Kasumi-1 (cell line): ENCODE data around the gene PTGER2.

Experiments
- DNase-seq, 2 experiments: peaks; one replicate each; lab custom pipeline; 2025; lab: John Stamatoyannopoulos, UW

Gene PTGER2

GRCh38 chr14:52313903-52314594, at the start of gene PTGER2:
Gene PTGER2 (plus strand): TSS chr14:52314312. CDS start chr14:52314549, 237 bp downstream.
- peak; percentile 66 to 74 for DNase-seq

GRCh38 chr14:52265253-52265652, 48.9 kb upstream of the PTGER2 start:
- peak; percentile 46 to 49 for DNase-seq

- no peak for DNase-seq
These were observed 47.9 kb upstream of the PTGER2 start for GRCh38 chr14:52266179-52266578.

- DNase-seq, result no peak
These were observed 47.3 kb upstream of the PTGER2 start for GRCh38 chr14:52266782-52267181.

GRCh38 chr14:52267501-52268278, 46.4 kb upstream of the PTGER2 start, which contains the start of gene PTGDR:
Gene PTGDR (plus strand): TSS chr14:52267698. CDS start chr14:52267815, 117 bp downstream.
- no peak for DNase-seq

GRCh38 chr14:52268279-52269061, 45.6 kb upstream of the PTGER2 start:
- DNase-seq, result no peak

- no peak for DNase-seq
These were observed 45.0 kb upstream of the PTGER2 start for GRCh38 chr14:52269100-52269499.

GRCh38 chr14:52269982-52270381, 44.1 kb upstream of the PTGER2 start:
- no peak for DNase-seq

- DNase-seq, result no peak
These were observed 42.6 kb upstream of the PTGER2 start for GRCh38 chr14:52271538-52271937.

GRCh38 chr14:52272375-52272774, 41.7 kb upstream of the PTGER2 start:
- peak; percentile 66 to 85 for DNase-seq

- DNase-seq, result no peak
These were observed 38.7 kb upstream of the PTGER2 start for GRCh38 chr14:52275372-52275771.

- no peak for DNase-seq
These were observed 36.6 kb upstream of the PTGER2 start for GRCh38 chr14:52277552-52277951.

GRCh38 chr14:52279408-52279807, 34.7 kb upstream of the PTGER2 start:
- DNase-seq, result peak; percentile 36 to 55

GRCh38 chr14:52283099-52283498, 31.0 kb upstream of the PTGER2 start:
- no peak for DNase-seq

GRCh38 chr14:52286661-52287649, 27.2 kb upstream of the PTGER2 start:
- no peak for DNase-seq

- no peak for DNase-seq
These were observed 17.7 kb upstream of the PTGER2 start for GRCh38 chr14:52296378-52296777.

GRCh38 chr14:52298795-52299194, 15.3 kb upstream of the PTGER2 start:
- DNase-seq, result no peak

GRCh38 chr14:52299692-52300278, 14.3 kb upstream of the PTGER2 start:
- DNase-seq, result peak; percentile 79 to 85

- no peak for DNase-seq
These were observed 10.9 kb upstream of the PTGER2 start for GRCh38 chr14:52303236-52303635.

- DNase-seq, result no peak
These were observed 9.7 kb upstream of the PTGER2 start for GRCh38 chr14:52304248-52304904.
